Tongue (tissue), 3 donors: ENCODE data around the gene SH2B2. TPM values are rescaled to one million over a fixed set of nuclear protein-coding genes. Genes with fewer than 3 reads are reported as not detected.
A peak's percentile ranks its signal among the peaks of the same experiment; 100 is the strongest.
"Not testable (repeated sequence)": the region's sequence is repeated elsewhere in the genome, so short reads cannot be mapped to it uniquely, and the experiment has no call there.

Experiments used
- DNase-seq: peaks from one replicate; pipeline ENCODE4 v3.0.0-alpha.2; 2015
- small RNA-seq: library from RNA; depleted of rRNA; stranded (forward); fragments of <200 nt; gene quantifications from one replicate; pipeline ENCODE3, GENCODE V24; 2014; ENCODE audit warnings: low replicate concordance
- total RNA-seq: library from RNA; depleted of rRNA; stranded (reverse); fragments of >200 nt; gene quantifications from one replicate; pipeline ENCODE4 v1.2.3, GENCODE V29; 2014

Gene SH2B2
- total RNA-seq, 1 donor from 2014 or later: 15.9 TPM

DNA sequence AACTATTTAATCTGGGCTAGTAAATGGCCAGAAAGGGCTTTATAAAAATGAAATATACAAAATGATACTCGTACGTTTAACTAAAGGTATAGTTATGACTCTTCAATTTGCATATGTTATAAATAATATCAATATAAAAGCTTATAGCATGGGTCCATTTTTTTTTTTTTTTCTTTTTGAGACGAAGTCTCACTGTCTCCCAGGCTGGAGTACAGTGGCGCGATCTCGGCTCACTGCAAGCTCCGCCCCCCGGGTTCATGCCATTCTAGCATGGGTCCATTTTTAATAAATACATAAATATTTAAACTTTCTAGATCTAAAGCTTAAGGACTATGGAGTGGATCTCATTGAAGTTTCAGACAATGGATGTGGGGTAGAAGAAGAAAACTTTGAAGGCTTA, 50.3 kb downstream of the SH2B2 start:
- not testable (repeated sequence) for DNase-seq

DNA sequence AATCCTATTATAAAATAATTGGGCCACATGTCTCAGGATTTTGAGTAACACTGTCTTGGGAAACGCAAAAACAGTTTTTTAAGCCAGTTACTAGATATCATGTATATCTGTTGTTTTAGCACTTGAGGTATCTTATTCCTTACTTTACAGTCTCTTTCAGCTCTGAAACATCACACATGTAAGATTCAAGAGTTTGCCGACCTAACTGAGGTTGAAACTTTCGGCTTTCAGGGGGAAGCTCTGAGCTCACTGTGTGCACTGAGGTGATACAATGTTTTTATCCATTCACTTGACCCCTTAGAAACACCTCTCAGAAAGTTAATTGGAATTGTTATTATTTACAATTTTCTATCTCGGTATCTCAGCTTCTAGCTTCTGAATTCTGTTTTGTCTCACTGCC, 50.8 kb downstream of the SH2B2 start:
- DNase-seq: not testable (repeated sequence)

DNA sequence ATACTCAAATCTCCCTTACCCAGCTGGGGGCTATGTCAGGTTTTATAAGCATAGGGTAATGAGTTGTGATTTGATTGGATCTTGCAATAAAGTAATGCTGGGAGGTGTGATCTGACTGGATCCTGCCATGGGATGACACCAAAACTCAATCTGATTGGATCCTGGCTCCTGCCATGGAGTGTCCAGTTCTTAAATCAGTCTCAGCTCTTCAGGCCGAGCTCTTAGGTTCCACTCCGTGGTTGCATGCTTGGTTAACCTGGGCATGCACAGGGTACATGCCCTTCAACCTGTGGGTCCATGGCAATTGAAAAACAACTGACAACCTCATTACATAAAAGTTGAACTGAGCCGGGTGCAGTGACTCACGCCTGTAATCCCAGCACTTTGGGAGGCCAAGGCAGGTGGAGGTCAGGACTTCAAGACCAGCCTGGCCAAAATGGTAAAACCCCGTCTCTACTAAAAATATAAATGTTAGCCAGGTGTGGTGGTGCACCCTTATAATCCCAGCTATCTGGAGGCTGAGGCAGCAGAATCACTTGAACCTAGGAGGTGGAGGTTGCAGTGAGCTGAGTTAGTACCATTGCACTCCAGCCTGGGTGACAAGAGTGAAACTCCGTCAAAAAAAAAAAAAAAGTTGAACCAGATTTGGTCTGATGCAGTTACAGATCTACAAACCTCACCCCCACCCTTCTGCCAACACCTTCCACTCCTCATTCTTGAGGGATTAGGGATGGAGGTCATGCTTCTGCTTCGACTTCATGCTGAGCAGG, 54.1 kb downstream of the SH2B2 start:
- not testable (repeated sequence) for DNase-seq

DNA sequence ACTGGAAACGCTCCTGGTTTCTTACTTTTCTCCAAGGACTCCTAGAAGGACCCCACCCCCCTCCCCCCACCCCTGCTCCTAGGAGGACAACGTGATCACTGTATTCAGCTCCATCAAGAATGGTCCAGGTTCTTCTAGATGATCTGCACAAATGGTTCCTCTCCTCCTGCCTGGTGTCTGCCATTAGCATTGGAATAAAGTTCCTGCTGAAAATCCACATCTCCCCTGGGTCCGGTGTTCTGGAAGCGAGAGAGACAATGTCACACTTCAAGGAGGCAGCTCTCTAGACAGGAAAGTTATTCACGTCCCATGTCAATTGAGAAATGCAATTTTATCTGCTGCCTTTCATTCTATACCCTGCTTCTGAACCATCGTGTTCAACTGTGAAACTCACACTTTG, 60.3 kb downstream of the SH2B2 start:
- not testable (repeated sequence) for DNase-seq

DNA sequence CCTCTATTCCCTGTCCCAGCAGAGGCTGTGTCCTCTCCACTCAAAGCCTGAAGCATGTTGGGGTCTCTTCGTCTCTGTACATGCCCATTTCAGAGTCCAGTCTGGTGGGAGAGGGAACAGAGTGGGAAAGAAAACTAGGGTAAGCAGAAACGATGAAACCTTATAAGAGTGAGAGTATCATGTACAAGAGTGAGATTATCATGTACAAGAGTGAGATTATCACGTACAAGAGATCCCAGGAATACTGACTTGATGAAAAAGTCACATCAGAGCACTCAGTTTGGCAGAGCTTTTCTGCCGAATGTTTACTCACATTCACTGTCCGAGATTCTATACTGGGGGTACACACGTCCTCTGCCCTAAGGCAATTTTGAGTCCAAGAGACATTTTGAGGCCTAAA, 69.7 kb downstream of the SH2B2 start, which contains the start of gene SPDYE6:
SPDYE6 (minus strand) TSS at position 101 of the 400 bp plus-strand sequence. CDS start 421 bp downstream, outside the sequence.
- not testable (repeated sequence) for DNase-seq

DNA sequence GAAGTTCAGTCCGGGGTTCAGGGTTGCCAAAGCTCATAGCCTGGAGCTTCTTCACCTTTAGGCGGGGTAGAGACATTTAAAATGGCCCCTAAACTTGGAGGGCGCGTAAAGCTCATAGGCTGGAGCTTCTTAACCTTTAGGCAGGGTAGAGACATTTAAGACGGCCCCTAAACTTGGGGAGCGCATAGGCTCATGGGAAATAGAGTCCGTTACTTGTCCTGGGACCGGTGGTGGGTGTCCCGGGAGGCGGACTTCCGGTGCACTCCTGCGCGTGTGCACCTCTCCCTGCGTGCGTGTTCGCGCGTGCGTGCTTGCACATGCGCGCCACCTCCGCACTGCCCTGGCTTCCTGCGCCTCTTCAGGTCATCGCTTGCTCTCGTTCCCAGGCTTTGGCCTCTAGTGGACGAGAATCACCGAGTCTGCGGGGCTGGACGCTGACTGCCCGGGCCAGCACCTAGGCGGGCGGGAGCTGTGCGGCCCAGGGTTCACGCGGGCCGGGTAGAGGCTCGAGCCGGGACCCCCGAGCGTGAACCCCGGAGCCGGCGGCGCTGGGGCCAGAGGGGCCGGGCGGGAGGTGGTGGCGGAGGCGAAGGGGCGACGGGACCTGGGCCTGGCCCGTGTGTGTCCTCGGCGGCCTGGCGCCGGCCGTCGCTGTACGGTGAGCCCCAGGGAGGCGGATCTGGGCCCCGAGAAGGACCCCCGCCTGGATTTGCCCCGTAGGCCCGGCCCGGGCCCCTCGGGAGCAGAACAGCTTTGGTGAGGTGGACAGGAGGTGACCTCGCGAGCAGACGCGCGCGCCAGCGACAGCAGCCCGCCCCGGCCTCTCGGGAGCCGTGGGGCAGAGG, 77.1 kb downstream of the SH2B2 start:
- peak; percentile 99 for DNase-seq

DNA sequence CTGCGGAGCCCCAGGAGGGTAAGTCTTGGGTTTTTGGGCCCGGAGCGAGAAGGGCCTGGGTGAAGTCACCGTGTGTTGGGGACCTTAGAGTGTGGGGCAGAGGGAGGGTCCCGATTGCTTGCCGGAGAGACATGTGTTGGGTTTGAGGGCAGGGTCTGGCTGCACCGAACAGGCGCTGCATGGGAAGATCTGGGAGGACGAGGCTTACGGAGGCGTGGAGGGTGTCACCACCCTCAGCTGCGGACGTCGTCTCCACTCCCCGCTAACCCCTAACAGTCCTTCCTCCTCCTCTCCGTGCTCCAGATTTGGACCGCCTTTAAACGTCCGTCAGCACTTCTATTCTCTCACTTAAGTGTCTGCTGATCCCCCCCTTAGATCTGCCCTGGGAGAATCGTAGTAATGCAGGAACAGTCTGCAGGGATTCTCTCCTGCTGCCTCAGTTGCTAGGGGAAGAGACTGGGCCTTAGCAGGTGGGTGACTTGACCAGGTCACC, 77.8 kb downstream of the SH2B2 start:
- not testable (repeated sequence) for DNase-seq

DNA sequence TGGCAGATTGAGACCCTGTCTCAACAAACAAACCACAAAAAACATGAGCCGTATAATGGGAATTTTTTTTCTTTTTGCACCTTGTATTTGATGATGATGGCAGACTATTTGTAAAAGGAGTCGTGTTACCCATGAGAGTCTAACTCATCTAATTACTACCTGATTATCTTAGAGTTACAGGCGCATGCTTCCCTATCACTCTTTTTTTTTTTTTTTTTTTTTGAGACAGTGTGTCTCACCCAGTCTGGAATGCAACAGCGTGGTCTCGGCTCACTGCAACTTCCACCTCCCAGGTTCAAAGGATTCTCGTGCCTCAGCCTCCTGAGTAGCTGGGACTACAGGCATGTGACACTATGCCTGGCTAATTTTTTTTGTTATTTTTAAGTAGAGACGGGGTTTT, 78.7 kb downstream of the SH2B2 start:
- not testable (repeated sequence) for DNase-seq

DNA sequence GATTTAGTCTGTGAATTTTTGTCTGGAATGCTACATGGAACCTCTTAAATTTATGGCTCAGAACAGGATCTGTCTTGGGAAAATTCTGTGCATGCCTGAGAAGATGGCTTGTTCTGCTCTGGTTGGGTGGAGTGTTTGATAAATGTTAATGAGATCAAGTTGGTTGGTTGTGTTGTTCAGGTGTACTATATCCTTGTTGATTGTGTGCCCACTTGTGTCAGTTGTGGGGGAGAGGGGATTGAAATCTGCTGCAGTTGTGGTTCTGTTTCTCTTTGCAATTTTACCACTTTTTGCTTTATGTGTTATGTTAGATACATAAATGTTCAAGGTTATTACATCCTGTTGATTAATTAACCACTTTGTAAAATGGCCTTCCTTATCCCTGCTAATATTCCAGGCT, 83.4 kb downstream of the SH2B2 start:
- not testable (repeated sequence) for DNase-seq

Small RNA genes within 50 kb of the gene (small RNA-seq; reads per million reads assigned to genes)
- gene AC005088.1 (not detected), gene MIR4285 (not detected), gene RF00019 (not detected)

Other genes with a start within 250 kb of the SH2B2 start
- gene SPDYE6, start 69.6 kb downstream of the SH2B2 start, total RNA-seq: not detected
- 35.2 TPM for gene PRKRIP1, start 109.5 kb downstream of the SH2B2 start, total RNA-seq
- gene ORAI2, start 146.7 kb downstream of the SH2B2 start, total RNA-seq: 19.8 TPM
- 54.7 TPM for gene ALKBH4, start 178.0 kb downstream of the SH2B2 start, total RNA-seq
- 12.9 TPM for gene LRWD1, start 178.1 kb downstream of the SH2B2 start, total RNA-seq
- gene POLR2J, start 192.1 kb downstream of the SH2B2 start, total RNA-seq: 9.5 TPM
- 9.1 TPM for gene RASA4B, start 230.9 kb downstream of the SH2B2 start, total RNA-seq